ENCODE results near the gene CDHR3. TPM values are rescaled to one million over a fixed set of nuclear protein-coding genes. Genes with fewer than 3 reads are reported as not detected.

The CDHR3 gene
- total RNA-seq, 1 donor from 2014 or later: 0.60 TPM

Other genes with a start within 250 kb of the CDHR3 start
- 3.5 and 4.6 TPM in 2 replicates for gene ATXN7L1, start 86.7 kb upstream of the CDHR3 start, total RNA-seq
- 71.7 and 75.8 TPM in 2 replicates for gene SYPL1, start 149.0 kb downstream of the CDHR3 start, total RNA-seq